Natural killer cell (primary cell): ENCODE measurements around the gene RNU7-1. TPM values are rescaled to one million over a fixed set of nuclear protein-coding genes. Genes with fewer than 3 reads are reported as not detected.
A peak's percentile ranks its signal among the peaks of the same experiment; 100 is the strongest.

ENCODE experiments used
- ATAC-seq, 3 donors: fragments of 150-1000 bp in 2 of 3; fragments of 200-7000 bp in 1 of 3; cut with Tn5 transposase; 1 replicate in 1 of 3; 2 replicates in 2 of 3; pipeline ENCODE4 v1.10.0; 2021; ENCODE audit warnings: mild to moderate bottlenecking in 2 of 3, moderate library complexity in 2 of 3
- DNase-seq, 2 donors: peaks; one replicate each; pipeline versions ENCODE4 v3.0.0 to v3.0.0-alpha.2; 2013 to 2021; ENCODE audit warnings: mixed read lengths in 1 of 2
- H3K27ac ChIP-seq: one replicate; pipeline ENCODE4 v1.5.1; 2013; ENCODE audit warnings: mild to moderate bottlenecking, low read length
- H3K27me3 ChIP-seq: one replicate; pipeline ENCODE4 v1.6.1; 2013; ENCODE audit warnings: low read length; ENCODE audit not compliant: control insufficient read depth, insufficient read depth
- H3K36me3 ChIP-seq: one replicate; pipeline ENCODE4 v1.6.1; 2013; ENCODE audit warnings: low read length; ENCODE audit not compliant: control insufficient read depth, insufficient read depth
- H3K4me1 ChIP-seq: one replicate; pipeline ENCODE4 v1.6.1; 2013; ENCODE audit warnings: low read length; ENCODE audit not compliant: control insufficient read depth, insufficient read depth
- H3K4me3 ChIP-seq: one replicate; pipeline ENCODE4 v1.5.1; 2013; ENCODE audit warnings: low read length
- H3K9me3 ChIP-seq: one replicate; pipeline ENCODE4 v1.6.1; 2013; ENCODE audit warnings: low read length; ENCODE audit not compliant: control insufficient read depth, insufficient read depth
- H3K27ac Mint-ChIP-seq, 2 donors: one replicate each; pipeline ENCODE4 v1.8.0; 2022; ENCODE audit warnings: mild to moderate bottlenecking in 2 of 2, mixed read lengths in 2 of 2, moderate library complexity in 1 of 2
- H3K27me3 Mint-ChIP-seq, 2 donors: one replicate each; pipeline ENCODE4 v1.8.0; 2022; ENCODE audit warnings: low read depth in 2 of 2, mixed read lengths in 2 of 2
- H3K36me3 Mint-ChIP-seq: one replicate; pipeline ENCODE4 v1.8.0; 2022; ENCODE audit warnings: mixed read lengths
- H3K4me1 Mint-ChIP-seq, 2 donors: one replicate each; pipeline ENCODE4 v1.8.0; 2022; ENCODE audit warnings: mixed read lengths in 2 of 2
- H3K4me3 Mint-ChIP-seq: one replicate; pipeline ENCODE4 v1.8.0; 2022; ENCODE audit warnings: mild to moderate bottlenecking, moderate library complexity, mixed read lengths
- H3K9me3 Mint-ChIP-seq, 2 donors: one replicate each; pipeline ENCODE4 v1.8.0; 2022; ENCODE audit warnings: mixed read lengths in 2 of 2
- WGBS: methylation state at CpG from one replicate; pipeline ENCODE4 v1.1.7; 2013; ENCODE audit warnings: missing lambda C conversion rate; ENCODE audit not compliant: insufficient coverage; 5-methylcytosine and 5-hydroxymethylcytosine counted together
- intact Hi-C: fragments of 100-400 bp; cut with micrococcal nuclease; formaldehyde crosslinking; loops from one replicate; pipeline ENCODE4 v1.14.2; 2022
- total RNA-seq, 4 donors: library from RNA; stranded (reverse); fragments of 120-200 nt in 1 of 4; gene quantifications; one replicate each; pipeline versions ENCODE4 v1.2.3 to v1.2.4, GENCODE V29; 2013 to 2022
- TF ChIP-seq, protein P1 (sequence below): fragments of 200-600 bp; IDR thresholded peaks from one replicate; pipeline ENCODE4 v1.8.0; 2022; ENCODE audit warnings: antibody characterized with exemption

The RNU7-1 gene
- total RNA-seq, 3 donors from 2014 or later (not counting 1 experiment from before 2014, with no cell fraction given): not detected

DNA sequence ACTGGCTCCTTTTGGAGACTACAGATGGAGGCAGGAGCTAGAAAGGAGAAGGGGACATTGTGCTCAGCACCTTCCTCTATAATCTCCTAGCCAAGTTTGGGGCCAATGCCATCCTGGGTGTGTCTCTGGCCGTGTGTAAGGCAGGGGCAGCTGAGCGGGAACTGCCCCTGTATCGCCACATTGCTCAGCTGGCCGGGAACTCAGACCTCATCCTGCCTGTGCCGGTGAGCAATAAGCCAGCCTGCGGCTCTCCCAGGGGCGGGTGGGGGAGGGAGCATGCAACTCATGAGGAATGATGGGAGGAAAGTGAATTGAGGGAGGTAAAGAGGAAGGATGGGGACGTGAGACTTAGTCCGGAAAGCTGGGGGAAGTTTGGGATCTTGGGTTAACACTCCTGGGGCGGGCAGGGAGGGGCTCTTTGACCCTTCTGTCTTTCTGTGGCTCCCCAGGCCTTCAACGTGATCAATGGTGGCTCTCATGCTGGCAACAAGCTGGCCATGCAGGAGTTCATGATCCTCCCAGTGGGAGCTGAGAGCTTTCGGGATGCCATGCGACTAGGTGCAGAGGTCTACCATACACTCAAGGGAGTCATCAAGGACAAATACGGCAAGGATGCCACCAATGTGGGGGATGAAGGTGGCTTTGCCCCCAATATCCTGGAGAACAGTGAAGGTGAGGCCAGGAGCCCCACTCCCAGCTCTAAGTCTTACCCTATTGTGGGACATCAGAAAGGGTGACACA, 26.0 kb upstream of the RNU7-1 start:
- Histone ChIP-seq H3K27ac (no peak overlapping the region), H3K9me3 (no peaks in the 10 kb centered on the region), H3K27me3 (no peaks in the 10 kb centered on the region), H3K4me3 (no peak overlapping the region), H3K36me3 (no peaks in the 10 kb centered on the region), H3K4me1 (peaks cover 23% of the 10 kb centered on the region)
- H3K27me3 Mint-ChIP-seq: peaks cover 0 to 6% of the 10 kb centered on the region in 2 donors
- peaks cover 16 to 39% of the 10 kb centered on the region in 2 donors for H3K4me1 Mint-ChIP-seq
- ATAC-seq (no peak), DNase-seq (no peak)
- H3K9me3 Mint-ChIP-seq: no peaks in the 10 kb centered on the region
- intact Hi-C loops: no loop called here
- TF ChIP-seq, protein P1, sequence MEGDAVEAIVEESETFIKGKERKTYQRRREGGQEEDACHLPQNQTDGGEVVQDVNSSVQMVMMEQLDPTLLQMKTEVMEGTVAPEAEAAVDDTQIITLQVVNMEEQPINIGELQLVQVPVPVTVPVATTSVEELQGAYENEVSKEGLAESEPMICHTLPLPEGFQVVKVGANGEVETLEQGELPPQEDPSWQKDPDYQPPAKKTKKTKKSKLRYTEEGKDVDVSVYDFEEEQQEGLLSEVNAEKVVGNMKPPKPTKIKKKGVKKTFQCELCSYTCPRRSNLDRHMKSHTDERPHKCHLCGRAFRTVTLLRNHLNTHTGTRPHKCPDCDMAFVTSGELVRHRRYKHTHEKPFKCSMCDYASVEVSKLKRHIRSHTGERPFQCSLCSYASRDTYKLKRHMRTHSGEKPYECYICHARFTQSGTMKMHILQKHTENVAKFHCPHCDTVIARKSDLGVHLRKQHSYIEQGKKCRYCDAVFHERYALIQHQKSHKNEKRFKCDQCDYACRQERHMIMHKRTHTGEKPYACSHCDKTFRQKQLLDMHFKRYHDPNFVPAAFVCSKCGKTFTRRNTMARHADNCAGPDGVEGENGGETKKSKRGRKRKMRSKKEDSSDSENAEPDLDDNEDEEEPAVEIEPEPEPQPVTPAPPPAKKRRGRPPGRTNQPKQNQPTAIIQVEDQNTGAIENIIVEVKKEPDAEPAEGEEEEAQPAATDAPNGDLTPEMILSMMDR: no peak
- peak overlapping the region in 1 of 2 donors; percentile 3 for H3K27ac Mint-ChIP-seq
- H3K36me3 Mint-ChIP-seq: no peaks in the 10 kb centered on the region
- 94% methylated on average over 14 of the region's 14 CpGs for WGBS
- H3K4me3 Mint-ChIP-seq: no peak overlapping the region

DNA sequence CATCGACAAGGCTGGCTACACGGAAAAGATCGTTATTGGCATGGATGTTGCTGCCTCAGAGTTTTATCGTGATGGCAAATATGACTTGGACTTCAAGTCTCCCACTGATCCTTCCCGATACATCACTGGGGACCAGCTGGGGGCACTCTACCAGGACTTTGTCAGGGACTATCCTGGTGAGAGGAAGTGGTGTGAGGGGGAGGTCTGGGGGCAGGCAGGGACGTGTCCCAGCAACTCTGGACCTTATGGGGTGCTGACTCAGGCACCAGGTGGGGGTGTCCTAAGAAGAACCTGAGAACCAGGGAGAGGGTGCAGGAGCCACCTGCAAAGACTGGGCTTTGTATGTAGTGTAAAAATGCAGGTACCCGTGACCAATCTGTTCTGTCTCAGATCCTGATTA, 24.0 kb upstream of the RNU7-1 start:
- H3K27ac ChIP-seq: no peak overlapping the region
- 80% methylated on average over 7 of the region's 7 CpGs for WGBS
- Mint-ChIP-seq H3K27ac (peak overlapping the region in 1 of 2 donors; percentile 10), H3K27me3 (no peaks in the 10 kb centered on the region), H3K4me3 (no peak overlapping the region), H3K4me1 (peaks cover 12 to 26% of the 10 kb centered on the region in 2 donors), H3K9me3 (no peaks in the 10 kb centered on the region), H3K36me3 (no peaks in the 10 kb centered on the region)
- no peaks in the 10 kb centered on the region for H3K27me3 ChIP-seq
- peaks cover 27% of the 10 kb centered on the region for H3K4me1 ChIP-seq
- no peaks in the 10 kb centered on the region for H3K36me3 ChIP-seq
- ATAC-seq: no peak
- no peak for DNase-seq
- intact Hi-C loops: no loop called here
- TF ChIP-seq, protein P1: no peak
- no peaks in the 10 kb centered on the region for H3K9me3 ChIP-seq
- H3K4me3 ChIP-seq: no peak overlapping the region

- no peaks in the 10 kb centered on the region for H3K9me3 Mint-ChIP-seq
- intact Hi-C loops: no loop called here
- no peaks in the 10 kb centered on the region for H3K36me3 ChIP-seq
- H3K27me3 ChIP-seq: no peaks in the 10 kb centered on the region
- no peak for ATAC-seq
- peaks cover 11 to 21% of the 10 kb centered on the region in 2 donors for H3K4me1 Mint-ChIP-seq
- no peak overlapping the region for H3K27ac Mint-ChIP-seq
- no peaks in the 10 kb centered on the region for H3K9me3 ChIP-seq
- DNase-seq: no peak
- TF ChIP-seq, protein P1: no peak
- H3K36me3 Mint-ChIP-seq: no peaks in the 10 kb centered on the region
- no peak overlapping the region for H3K27ac ChIP-seq
- H3K4me3 ChIP-seq: no peak overlapping the region
- no peak overlapping the region for H3K4me3 Mint-ChIP-seq
- H3K27me3 Mint-ChIP-seq: no peaks in the 10 kb centered on the region
- H3K4me1 ChIP-seq: peaks cover 22% of the 10 kb centered on the region
- 90% methylated on average over 7 of the region's 7 CpGs for WGBS
These were observed 22.1 kb upstream of the RNU7-1 start for GRCh38 chr12:6921539-6921938.
